Articular chondrocyte of knee joint (primary cell): ENCODE measurements around the gene CCNH. TPM values are rescaled to one million over a fixed set of nuclear protein-coding genes. Genes with fewer than 3 reads are reported as not detected.

Source experiments
- small RNA-seq: library from RNA; depleted of rRNA; stranded (forward); fragments of <200 nt; gene quantifications from one replicate; pipeline ENCODE3, GENCODE V24; 2012
- total RNA-seq: library from RNA; depleted of rRNA; stranded (reverse); fragments of >200 nt; gene quantifications from 2 replicates; pipeline ENCODE4 v1.2.3, GENCODE V29; 2012

CCNH gene
- 96.4 and 98.5 TPM in 2 replicates for total RNA-seq

GRCh38 chr5:87412630-87413342 is at the start of gene CCNH:
Gene CCNH (minus strand): TSS chr5:87412930. CDS start chr5:87412794, 136 bp downstream.

Small RNAs within 50 kb of the gene (small RNA-seq; reads per million reads assigned to genes)
- gene RNU6-727P, result not detected

Other genes starting within 250 kb of the CCNH start
- 37.1 and 39.6 TPM in 2 replicates for gene RASA1, start 145.0 kb downstream of the CCNH start, total RNA-seq